Cerebellar cortex (tissue), 1 donor: ENCODE measurements around the gene AKNA.

Source experiments
- DNase-seq: peaks from one replicate; pipeline ENCODE4 v3.0.0-alpha.2; 2015; ENCODE audit warnings: low spot score

Gene AKNA, protein sequence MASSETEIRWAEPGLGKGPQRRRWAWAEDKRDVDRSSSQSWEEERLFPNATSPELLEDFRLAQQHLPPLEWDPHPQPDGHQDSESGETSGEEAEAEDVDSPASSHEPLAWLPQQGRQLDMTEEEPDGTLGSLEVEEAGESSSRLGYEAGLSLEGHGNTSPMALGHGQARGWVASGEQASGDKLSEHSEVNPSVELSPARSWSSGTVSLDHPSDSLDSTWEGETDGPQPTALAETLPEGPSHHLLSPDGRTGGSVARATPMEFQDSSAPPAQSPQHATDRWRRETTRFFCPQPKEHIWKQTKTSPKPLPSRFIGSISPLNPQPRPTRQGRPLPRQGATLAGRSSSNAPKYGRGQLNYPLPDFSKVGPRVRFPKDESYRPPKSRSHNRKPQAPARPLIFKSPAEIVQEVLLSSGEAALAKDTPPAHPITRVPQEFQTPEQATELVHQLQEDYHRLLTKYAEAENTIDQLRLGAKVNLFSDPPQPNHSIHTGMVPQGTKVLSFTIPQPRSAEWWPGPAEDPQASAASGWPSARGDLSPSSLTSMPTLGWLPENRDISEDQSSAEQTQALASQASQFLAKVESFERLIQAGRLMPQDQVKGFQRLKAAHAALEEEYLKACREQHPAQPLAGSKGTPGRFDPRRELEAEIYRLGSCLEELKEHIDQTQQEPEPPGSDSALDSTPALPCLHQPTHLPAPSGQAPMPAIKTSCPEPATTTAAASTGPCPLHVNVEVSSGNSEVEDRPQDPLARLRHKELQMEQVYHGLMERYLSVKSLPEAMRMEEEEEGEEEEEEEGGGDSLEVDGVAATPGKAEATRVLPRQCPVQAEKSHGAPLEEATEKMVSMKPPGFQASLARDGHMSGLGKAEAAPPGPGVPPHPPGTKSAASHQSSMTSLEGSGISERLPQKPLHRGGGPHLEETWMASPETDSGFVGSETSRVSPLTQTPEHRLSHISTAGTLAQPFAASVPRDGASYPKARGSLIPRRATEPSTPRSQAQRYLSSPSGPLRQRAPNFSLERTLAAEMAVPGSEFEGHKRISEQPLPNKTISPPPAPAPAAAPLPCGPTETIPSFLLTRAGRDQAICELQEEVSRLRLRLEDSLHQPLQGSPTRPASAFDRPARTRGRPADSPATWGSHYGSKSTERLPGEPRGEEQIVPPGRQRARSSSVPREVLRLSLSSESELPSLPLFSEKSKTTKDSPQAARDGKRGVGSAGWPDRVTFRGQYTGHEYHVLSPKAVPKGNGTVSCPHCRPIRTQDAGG (N-terminal part only)

DNA sequence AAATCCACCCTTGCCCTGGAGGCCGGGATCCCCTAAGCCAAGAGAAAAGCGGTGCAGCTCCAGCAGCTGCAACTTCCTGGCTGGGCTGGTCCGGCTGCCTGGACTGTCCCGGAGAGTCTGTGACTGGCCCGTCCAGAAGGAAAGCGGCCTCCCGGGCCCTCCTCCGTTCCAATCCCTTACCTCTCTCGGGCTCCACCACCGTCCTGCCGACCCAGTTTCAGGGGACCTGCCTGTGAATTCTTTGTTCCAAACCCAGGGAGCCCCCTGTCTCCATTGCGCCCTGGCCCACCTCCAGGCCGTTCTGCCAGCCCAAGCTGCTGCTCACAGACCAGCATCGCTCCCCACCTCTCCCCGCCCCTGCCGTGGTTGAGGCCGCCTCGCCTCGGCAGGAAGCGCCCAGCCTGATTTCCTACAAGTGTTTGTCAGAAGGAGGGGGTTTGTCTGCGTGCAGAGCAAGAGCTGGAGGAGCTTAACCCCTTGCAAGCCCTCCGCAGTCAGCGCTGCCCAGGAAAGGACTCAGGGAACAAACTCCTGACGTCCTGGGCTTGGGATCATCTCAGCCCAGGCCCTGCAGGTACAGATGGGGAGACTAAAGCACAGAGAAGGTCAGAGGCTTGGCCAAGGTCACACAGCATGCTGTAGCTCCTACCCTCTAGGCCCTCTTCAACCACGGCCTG lies at the start of gene AKNA:
AKNA (minus strand) TSS at position 303 of the 677 bp plus-strand sequence. CDS start 6,649 bp downstream, outside the sequence.
- DNase-seq, result no peak

DNA sequence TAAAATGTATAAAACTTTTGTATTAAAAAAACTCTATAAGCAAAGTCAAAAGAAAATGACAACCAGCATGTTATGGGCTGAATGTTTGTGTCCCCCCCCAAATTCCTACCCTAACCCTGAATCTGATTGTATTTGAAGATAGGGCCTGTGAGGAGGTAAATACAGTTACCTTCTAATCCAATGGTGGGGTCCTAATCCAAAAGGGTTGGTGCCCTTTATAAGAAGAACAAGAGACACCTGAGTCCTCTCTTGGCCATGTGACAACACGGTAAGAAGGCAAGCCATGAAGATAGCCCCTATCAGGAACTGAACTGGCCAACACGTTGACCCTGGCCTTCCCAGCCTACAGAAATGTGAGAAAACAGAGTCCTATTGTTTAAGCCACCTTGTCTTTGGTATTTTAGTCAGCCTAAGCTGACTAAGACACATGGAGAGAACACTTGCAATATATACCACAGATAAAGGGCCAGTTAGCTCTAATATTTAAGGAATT lies 49.7 kb upstream of the AKNA start:
- no peak for DNase-seq

DNA sequence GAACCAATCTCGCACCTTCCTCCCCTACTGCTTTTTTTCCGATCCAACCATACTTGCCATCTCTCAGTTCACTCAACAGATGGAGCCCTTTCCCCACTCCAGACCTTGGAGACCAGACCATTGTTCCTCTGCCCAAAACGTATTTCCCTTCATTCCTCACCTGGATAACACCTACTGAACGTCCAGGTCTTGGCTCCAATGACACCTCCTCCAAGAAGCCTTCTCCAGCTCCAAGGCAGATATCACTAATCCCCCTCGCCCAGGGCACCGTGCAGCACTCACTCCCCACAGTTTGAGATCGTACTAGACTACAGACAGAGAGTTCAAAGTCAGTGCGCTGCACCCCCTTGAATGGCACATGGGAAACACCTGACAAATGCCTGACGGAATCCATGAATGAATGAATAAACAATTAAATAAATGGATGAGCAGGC lies 47.1 kb upstream of the AKNA start:
- peak; percentile 72 for DNase-seq

DNA sequence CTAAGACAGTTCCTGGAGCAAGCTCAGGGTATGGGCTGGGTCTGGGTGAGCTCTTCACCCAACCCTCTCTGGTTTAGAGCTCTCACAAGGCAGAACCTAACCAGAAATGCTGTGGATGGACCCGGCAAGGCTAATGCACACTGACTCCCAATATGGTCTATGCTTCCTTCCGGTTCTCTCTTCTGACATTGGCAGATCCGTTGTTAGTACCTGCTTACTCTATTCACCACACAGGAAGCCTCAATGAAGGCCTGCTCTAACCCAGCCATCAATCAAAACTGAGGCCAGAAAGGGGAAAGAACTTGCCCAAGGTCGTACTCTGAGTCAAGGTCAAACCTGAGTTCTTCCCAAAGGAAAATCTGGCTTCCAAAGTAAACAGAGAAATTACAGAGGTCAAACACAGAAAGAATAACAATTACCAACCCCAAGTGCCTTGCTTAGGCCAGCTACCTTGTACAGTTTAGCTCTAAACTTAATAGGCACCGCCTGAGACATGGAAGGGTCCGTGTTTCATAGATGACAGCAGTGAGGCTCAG lies 46.0 kb upstream of the AKNA start:
- no peak for DNase-seq

DNA sequence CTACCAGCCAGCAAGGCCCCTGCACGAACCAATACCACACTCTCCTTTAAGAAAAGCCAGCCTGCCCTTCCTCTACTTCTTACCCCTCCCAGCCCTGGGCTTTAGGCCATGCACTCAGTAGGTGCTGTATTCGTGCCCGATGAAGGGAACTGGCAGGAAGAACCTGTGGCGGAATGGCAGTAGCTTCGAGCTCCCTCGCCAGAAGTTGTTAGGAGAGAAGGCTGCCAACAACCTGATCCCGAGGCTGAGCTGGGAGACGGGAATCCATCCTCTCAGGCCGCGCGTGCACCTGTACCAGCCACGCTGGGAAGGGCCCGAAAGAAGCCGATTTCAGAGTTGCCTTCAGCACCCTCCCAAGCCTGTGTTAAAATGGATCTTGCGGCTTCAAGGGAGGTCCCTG lies 45.3 kb upstream of the AKNA start:
- DNase-seq, result peak; percentile 83

DNA sequence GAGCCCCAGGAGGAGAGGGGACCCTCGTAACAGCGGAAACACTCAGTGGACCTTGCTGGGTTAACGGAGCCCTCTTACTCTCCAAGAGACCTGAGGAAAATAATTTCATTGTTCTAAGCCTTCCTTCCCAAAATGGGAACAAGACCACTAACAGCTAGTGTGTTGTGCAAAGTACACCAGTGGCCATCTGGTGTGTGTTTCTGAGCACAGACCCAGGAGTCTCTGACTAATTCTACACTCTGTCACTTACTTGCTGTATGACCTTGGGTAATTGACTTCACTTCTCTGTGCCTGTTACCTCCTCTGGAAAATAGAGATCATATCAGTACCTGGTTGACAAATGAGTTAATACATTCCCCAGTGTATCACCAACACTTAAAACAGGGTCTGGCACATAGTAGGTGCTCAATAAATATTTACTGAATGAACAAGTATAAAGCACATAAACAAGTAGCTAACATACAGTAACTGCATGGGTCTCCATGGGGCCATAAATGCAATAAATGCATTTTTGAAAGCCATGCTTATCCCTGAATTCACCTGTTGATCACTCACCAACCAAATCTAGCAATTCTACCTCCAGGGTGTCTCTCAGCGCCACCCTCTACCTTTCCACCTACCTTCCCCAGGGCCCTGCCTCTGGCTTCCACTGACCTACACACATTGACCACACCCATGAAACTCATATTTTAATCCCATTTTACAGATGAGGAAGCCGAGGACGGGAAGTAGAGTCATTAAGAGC lies 44.7 kb upstream of the AKNA start:
- DNase-seq, result peak; percentile 50

DNA sequence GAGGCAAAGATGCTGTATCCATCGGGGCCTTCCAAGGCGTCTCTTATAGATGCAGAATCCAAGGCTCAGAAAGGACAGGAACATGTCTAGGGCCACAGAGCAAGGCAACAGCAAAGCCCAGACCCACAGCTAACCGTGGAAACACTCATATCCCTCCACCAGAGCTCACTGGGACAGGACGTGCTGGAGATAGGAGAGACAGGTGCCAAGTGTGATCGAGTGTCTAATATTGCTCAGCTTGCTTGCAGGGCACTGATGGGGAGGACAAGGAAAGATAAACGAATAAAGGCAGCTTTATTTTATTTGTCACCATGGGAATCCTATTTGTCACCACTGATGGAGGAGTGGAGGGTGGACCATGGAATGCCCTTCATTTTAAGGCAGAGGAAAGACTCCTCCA lies 44.0 kb upstream of the AKNA start:
- peak; percentile 61 for DNase-seq

DNA sequence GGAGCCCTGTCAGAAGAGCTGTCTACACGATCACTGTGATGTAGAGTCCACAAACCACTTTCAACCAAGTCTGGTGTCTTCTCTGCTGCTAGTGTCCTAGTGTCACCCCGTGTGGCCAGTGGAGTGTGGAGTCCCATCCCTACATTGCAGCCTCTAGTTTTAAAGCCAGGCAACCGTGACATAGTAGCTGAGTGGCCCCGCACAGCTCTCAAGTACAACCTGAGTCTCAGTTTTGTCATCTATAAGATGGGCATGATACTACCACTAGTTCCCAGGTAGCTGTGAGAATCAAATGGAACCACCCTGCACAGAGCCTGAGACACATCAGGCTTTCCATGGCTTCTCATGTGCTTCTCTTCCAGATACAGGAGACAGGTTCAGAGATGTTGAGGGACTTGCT lies 43.2 kb upstream of the AKNA start:
- no peak for DNase-seq

DNA sequence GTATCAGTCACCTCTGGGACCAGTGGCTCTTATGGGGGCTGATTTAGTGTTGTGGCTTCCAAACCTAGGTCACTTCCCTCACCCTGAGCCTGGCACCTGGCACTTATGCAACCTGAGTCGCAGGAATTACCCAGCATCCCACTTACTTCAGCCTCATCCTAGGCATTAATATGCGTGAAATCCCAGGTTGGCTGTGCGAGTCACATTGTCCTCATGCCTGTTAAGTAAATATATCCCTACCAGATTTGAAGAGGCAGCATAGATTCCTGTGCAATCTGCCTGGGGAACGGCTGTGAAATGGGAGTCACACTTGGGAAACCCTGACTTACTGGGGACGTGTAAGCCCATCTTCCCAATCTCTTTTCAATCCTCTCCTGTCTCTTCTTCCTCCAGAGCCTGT lies 42.7 kb upstream of the AKNA start:
- no peak for DNase-seq

DNA sequence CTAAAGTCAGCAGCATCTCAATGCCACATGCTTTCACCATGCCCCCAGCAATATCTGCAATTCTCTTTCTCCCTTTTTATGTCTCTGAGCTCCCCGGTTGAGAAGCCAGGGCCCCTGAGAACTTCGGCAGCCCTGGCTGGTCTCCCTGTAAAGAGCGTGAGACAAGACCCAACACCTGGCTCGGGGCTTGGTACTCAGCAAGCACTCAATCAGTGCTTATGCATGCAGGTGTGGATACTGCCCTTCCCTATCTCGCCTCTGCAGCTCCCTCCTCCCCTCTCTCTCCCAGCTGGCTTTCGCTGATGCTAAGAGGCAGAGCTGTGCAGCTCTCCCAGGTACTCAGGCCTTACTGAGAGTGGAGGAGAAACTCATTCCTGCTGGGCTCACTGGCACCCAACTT lies 41.7 kb upstream of the AKNA start:
- no peak for DNase-seq

DNA sequence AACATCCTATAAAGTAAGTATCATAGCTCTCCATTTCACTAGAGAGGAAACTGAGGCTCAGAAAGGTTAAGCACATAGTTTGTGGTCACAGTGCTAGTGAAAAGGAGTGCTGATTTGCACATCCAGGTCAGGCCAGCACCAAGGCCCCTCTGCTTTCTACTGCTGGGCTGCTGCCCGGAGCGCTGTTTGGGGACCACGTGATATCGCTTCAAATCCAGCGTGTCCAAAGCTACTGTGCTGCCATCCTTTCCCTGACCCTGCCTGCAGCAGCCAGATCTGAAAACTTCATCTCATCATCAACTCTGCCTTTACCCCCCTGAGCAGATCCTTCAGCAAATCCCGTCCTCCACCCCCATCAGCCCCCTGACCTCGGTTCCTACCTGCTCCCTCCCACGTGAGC lies 40.7 kb upstream of the AKNA start:
- DNase-seq, result no peak

DNA sequence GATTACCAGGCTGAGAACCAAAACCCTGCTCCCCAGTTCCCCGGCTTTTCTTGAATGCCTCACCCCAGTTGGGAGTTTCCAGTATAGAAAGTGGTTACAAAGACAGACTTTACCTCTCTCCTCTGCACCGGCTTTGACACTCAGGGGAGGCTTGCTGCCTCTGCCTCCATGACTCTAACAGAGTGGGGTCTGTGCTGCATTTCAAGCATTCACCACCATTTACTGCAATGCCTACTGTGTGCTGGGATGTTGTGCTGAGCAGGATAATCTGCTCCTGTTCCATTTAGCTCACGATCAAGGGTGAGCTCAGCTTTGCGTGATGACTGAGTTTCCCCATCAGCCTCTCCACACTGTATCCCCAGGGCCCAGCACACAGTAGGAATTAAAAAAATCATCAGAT lies 39.9 kb upstream of the AKNA start:
- DNase-seq, result no peak

DNA sequence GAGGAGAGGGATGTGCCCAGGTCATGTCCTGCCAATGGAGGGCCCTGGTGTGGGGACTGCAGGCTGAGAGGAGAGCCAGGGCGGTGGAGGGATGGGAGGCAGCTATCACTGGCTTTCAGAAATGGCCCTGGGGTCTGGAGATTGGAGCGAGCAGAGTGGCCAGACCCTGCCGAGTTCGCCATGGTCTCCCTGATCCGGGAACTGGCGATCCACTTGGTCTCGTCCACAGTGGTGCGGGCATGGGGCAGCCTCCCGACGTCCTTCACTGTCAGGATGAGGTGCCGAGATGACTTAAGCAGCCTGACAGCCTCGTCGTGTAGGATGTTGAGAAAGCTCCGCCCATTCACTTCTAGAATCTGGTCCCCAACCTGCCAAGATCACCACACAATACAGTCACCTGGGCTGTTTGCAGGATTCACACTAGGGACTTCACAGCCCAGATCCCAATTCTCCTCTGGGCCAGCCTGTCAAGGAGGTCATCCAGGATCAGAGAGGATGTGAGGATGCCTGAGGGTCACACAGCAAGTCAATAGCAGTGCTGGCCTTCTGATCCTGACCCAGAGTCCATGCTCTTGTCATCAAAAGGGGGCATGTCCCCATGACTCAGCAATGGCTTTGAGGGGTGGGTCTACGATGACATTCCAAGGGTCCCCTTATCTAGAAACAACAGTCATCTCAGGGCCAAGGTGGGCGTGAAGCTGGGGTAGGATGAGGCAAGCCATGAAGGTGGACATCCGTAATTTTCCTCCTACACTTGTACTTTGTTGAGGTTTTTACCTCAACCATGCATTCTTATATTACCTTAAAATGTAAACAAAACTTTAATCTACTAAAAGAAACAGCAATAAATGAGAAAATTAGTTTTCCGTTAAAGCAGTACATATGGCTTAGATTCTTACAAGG lies 38.5 kb upstream of the AKNA start:
- no peak for DNase-seq

DNA sequence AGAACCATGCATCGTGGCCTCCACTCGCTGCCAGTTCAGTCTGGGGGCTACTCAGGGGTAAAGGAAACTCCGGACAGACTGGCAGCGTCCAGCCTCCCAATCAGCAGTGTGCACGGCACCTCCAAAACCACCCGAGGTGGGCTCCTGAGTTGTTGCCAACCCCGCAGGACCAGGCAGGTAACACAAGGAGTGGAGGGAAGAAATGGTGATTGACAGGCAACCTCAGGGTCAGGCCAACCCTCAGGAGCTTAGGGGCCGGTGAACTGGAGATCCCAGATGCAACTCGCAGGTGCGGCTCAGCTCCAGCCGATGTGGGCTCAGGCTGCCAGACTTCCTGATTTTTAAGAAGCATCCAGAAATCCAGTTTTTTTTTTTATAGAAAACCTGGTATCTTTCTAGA lies 37.3 kb upstream of the AKNA start:
- DNase-seq, result no peak

DNA sequence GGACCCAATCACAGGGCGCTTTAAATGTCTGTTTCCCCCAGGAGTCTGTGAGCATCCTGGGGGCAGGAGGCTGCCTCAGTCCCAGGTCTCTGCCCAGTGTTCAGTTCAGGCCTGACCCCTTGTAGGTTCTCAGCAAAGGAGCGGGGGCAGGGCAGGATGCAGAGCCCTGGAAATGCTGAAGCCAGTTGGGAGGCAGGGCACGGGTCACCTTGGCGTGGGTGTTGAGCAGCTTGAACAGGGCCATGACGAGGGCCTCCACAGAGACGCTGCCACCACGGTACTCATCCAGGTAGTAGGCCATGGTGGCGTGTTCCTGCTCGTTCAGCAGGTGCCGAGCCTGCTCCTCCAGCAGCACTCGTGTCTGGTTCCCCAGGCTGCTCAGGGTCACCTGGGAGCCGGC lies 36.3 kb upstream of the AKNA start:
- DNase-seq, result no peak

DNA sequence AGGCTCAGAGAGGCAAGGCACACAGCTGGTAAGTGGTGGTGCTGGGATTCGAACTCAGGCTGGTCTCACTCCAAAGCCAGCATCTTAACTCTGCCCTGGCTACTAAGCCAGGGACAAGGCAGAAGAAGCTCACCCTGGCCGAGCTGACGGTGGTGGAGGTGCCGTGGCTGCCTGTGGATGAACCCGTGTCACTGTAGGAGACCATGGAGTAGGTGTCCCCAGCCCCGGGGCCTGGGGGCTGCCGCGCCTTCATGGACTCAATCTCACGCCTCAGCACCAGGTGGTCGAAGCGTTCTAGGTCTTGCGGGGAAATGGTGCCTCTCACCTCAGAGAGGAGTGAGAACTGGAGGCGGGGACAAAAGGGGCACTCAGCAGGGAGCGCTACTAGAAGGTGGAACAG lies 35.4 kb upstream of the AKNA start:
- DNase-seq, result no peak

DNA sequence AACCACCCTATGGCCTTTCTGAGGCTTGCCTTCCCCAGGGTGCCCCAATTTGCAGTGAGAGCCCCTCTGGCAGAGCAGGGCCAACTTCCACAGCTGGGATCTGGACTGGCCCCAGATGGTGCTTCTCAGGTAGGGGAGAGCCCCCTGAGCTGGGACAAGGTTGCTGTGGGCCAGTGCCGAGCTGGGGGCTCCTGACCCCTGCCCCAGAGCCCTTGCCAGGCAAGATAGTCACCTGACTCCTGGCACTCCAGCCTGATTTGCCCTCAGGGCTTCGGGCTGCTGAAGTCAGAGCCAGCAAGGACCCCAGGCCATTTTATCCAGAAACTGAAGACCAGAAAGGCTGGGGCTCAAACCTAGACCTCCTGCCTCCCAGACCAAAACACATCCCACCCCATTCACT lies 33.4 kb upstream of the AKNA start:
- DNase-seq, result no peak

DNA sequence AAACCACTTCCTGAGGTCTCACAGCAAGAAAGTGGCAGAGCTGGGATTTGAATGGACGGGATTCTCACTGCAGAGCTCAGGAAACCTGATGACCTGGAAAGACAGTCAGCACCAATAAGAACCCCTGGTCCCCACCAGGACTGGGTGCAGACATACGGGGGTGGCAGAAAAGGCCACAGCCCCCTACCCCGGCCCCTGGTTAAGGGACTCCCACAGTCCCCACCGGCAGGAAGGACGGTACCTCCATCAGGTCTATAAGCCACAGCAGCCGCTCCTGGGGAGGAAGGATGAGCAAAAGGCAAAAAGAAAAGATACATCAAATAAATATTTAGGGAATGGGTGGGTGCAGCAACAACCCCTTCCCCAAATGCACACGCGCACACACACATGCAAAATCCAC lies 32.0 kb upstream of the AKNA start:
- no peak for DNase-seq

DNA sequence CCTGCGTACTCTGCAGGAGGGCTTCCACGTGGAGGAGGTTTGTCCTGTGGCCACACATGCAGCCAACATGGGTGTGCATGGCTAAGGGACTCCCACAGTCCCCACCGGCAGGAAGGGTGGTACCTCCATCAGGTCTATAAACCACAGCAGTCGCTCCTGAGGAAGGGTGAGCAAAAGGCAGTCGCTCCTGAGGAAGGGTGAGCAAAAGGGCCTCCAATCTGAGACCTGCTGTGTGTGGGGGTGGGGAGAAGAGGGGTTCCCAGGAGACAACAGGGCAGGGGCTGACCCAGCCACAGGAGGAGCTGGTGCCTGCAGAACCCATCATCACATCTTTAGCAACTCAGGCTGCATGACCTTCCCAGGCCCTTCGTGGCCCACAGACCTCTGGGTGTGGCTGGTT lies 30.3 kb upstream of the AKNA start:
- no peak for DNase-seq

DNA sequence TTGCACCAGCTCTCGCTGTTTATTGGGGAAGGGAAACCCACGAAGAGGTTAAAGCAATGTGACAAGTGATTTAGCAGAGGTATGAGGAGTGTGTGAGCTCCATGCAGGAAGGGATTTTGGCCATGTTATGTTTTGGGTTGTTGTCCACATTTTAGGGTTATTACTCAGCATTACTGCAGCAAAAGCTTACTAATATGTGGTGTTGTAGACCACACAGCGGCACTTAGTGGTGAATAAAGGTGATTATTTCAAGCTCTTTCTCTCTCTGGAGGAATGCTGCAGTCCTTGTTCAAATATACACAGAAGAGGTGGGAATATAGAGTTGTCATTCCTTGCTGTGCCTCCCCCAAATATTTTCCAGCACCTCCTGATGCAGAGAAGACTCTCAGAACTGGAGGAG lies 29.7 kb upstream of the AKNA start:
- no peak for DNase-seq
